Lung (tissue), 12 donors: ENCODE results near the gene TBC1D22A. TPM values are rescaled to one million over a fixed set of nuclear protein-coding genes. Genes with fewer than 3 reads are reported as not detected.

ENCODE experiments used
- ATAC-seq: fragments of 200-7000 bp; cut with Tn5 transposase; one replicate; pipeline ENCODE4 v1.9.1; 2020; ENCODE audit warnings: moderate number of reproducible peaks; ENCODE audit not compliant: insufficient read depth, low FRiP score
- DNase-seq, 3 donors: peaks; one replicate each; pipeline ENCODE4 v3.0.0-alpha.2; 2013 to 2017
- H3K27ac ChIP-seq, 2 donors: one replicate each; pipeline ENCODE4 v1.5.1; 2013; ENCODE audit warnings: mild to moderate bottlenecking in 2 of 2, moderate library complexity in 2 of 2, control low read depth in 1 of 2, inconsistent platforms in 1 of 2, low read depth in 1 of 2, low read length in 1 of 2
- H3K27me3 ChIP-seq, 3 donors: one replicate each; pipeline ENCODE4 v1.5.1; 2013; ENCODE audit warnings: low read length in 2 of 3; ENCODE audit not compliant: control insufficient read depth in 3 of 3, insufficient read depth in 3 of 3
- H3K36me3 ChIP-seq, 4 donors: one replicate each; pipeline ENCODE4 v1.5.1; 2013; ENCODE audit warnings: low read length in 4 of 4, mild to moderate bottlenecking in 1 of 4, moderate library complexity in 1 of 4; ENCODE audit not compliant: control insufficient read depth in 4 of 4, insufficient read depth in 4 of 4
- H3K4me1 ChIP-seq, 5 donors: one replicate each; pipeline ENCODE4 v1.5.1; 2013; ENCODE audit warnings: low read length in 5 of 5, mild to moderate bottlenecking in 2 of 5, moderate library complexity in 1 of 5; ENCODE audit not compliant: control insufficient read depth in 5 of 5, insufficient read depth in 5 of 5
- H3K4me3 ChIP-seq: one replicate; pipeline ENCODE4 v1.5.1; 2013; ENCODE audit warnings: mild to moderate bottlenecking, control low read depth, moderate library complexity
- H3K9ac ChIP-seq, 2 donors: one replicate each; pipeline ENCODE4 v1.5.1; 2013; ENCODE audit warnings: low read length in 2 of 2, control low read depth in 1 of 2; ENCODE audit not compliant: insufficient read depth in 1 of 2
- H3K9me3 ChIP-seq, 4 donors: one replicate each; pipeline ENCODE4 v1.5.1; 2013; ENCODE audit warnings: low read length in 3 of 4, mild to moderate bottlenecking in 1 of 4, moderate library complexity in 1 of 4; ENCODE audit not compliant: control insufficient read depth in 4 of 4, insufficient read depth in 3 of 4
- CTCF ChIP-seq: IDR thresholded peaks from 2 replicates; pipeline ENCODE4 v1.5.1; 2012; ENCODE audit warnings: mild to moderate bottlenecking; ENCODE audit errors: control extremely low read depth, extremely low read depth
- WGBS, 2 donors: extraction: QIAGEN DNeasy Blood & Tissue Kit; methylation state at CpG; one replicate each; pipeline ENCODE4 v1.1.7; 2013; 5-methylcytosine and 5-hydroxymethylcytosine counted together
- polyA plus RNA-seq, 2 donors: library from polyadenylated mRNA; stranded (reverse); fragments of 200-250 nt; gene quantifications; one replicate each; pipeline ENCODE4 v1.2.1, GENCODE V29; 2013
- total RNA-seq, 2 donors: library from RNA; depleted of rRNA in 1 of 2; stranded (reverse); fragments of >200 nt in 1 of 2; gene quantifications; one replicate each; pipeline ENCODE4 v1.2.1, GENCODE V29; 2014 to 2021
- donor health status: control.
- donor health status: control.
- donor health status: Bipolar disorder and iron deficiency.
- donor health status: healthy.
- donor health status: DM: yes; HTN: yes; CAD: no.

The TBC1D22A gene
- total and polyA plus RNA-seq, 4 donors: 20.2 to 38.4 (median 21.0) TPM

DNA sequence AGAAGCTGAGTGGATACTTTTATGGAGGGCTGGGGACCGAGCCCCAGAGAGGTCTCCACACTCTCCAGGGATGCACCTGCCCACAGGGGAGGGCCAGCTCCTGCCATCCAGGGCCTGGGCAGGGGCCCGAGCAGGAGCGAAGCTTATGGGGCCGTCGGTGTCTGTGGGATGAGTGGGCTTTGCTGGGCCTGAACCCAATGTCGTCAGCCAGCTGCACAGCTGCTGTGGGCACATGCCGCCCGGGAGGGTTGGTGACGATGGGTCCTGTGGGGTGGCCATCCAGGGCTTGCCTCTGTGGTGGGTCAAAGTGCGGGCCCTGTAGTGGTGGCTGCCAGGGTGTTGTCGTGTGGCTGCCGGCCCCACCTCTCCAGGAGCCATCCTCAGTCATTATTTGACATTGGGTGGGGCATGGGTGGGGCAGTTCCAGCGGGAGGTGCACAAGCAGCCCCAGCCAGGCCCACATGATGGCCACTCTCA is 447.1 kb downstream of the TBC1D22A start:
- WGBS, 2 donors: 89 to 92% methylated on average over 13 of the region's 13 CpGs
- H3K27ac ChIP-seq: no peak overlapping the region
- H3K9ac ChIP-seq: no peak overlapping the region
- ATAC-seq (no peak), DNase-seq (no peak)
- H3K36me3 ChIP-seq: no peaks in the 10 kb centered on the region
- no peaks in the 10 kb centered on the region for H3K27me3 ChIP-seq
- H3K9me3 ChIP-seq: peaks cover 0 to 3% (median 1%) of the 10 kb centered on the region in 4 donors
- no peak overlapping the region for H3K4me3 ChIP-seq
- peaks cover 0 to 5% (median 0%) of the 10 kb centered on the region in 5 donors for H3K4me1 ChIP-seq
- TF ChIP-seq CTCF: no peak

DNA sequence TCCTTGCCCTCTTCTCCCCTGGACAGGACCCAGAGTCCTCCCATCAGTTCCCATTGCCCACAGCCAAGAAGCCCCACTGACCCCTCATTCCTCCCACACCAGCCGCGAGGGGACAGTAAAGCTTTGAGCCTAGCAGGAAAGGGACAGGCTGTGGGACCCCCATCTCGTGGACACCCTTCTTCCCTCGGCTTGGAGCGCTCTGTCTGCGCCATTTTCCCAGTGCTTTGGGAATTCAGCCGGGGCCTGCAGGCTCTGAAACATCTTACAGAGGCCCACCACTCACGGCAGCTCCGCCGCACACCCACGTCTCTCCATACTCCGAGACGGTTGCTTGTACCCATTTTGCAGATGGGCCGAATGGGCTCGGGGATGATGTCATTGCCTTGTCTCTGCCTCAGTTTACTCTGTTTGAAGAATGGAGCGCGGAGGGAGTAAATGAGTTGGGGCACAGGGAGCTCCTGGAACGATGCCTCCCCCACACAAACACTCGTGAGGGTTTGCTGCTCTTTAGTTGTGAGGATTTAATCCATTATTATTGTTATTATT is 447.7 kb downstream of the TBC1D22A start:
- ATAC-seq: no peak

GRCh38 chr22:47210686-47211085 is 448.2 kb downstream of the TBC1D22A start:
- Histone ChIP-seq H3K9ac (no peak overlapping the region), H3K27ac (no peak overlapping the region), H3K27me3 (no peaks in the 10 kb centered on the region), H3K9me3 (peaks cover 0 to 3% (median 1%) of the 10 kb centered on the region in 4 donors), H3K4me1 (peaks cover 0 to 5% (median 0%) of the 10 kb centered on the region in 5 donors), H3K36me3 (no peaks in the 10 kb centered on the region), H3K4me3 (no peak overlapping the region)
- TF ChIP-seq CTCF: no peak
- WGBS, 2 donors: 86 to 93% methylated on average over 9 of the region's 9 CpGs
- DNase-seq: no peak
- no peak for ATAC-seq

More for the DNA sequence above, 447.7 kb downstream of the TBC1D22A start:
- Histone ChIP-seq H3K9me3 (peaks cover 0 to 3% (median 1%) of the 10 kb centered on the region in 4 donors), H3K27me3 (no peaks in the 10 kb centered on the region), H3K27ac (no peak overlapping the region), H3K36me3 (no peaks in the 10 kb centered on the region), H3K4me3 (no peak overlapping the region), H3K9ac (no peak overlapping the region), H3K4me1 (peaks cover 0 to 5% (median 0%) of the 10 kb centered on the region in 5 donors)
- TF ChIP-seq CTCF: no peak
- DNase-seq: peak in 1 of 3 donors; percentile 2
- 96% methylated on average over 19 of the region's 19 CpGs for WGBS, 2 donors
